GM11168 (cell line): Measurements from ENCODE around the gene STXBP3.

ENCODE experiments used
- in situ Hi-C: fragments of 300-500 bp; cut with MboI; formaldehyde crosslinking; loops from one replicate; pipeline ENCODE4 v1.12.0; 2022; ENCODE audit warnings: low sequenced_read_pairs; ENCODE audit not compliant: unreplicated experiment

The STXBP3 gene

GRCh38 chr1:108791790-108792189 lies 45.3 kb downstream of the STXBP3 start:
- in situ Hi-C loops, result no loop called here

- in situ Hi-C loops, result no loop called here
Observed at GRCh38 chr1:108792420-108792819, 45.9 kb downstream of the STXBP3 start.

GRCh38 chr1:108799001-108799400 lies 52.5 kb downstream of the STXBP3 start:
- in situ Hi-C loops, result no loop called here

- in situ Hi-C loops, result no loop called here
Observed at GRCh38 chr1:108801101-108801500, 54.6 kb downstream of the STXBP3 start.

- in situ Hi-C loops, result no loop called here
Observed at GRCh38 chr1:108803548-108803947, 57.1 kb downstream of the STXBP3 start.

GRCh38 chr1:108808438-108808837 lies 62.0 kb downstream of the STXBP3 start:
- in situ Hi-C loops, result no loop called here

GRCh38 chr1:108811611-108812010 lies 65.1 kb downstream of the STXBP3 start:
- in situ Hi-C loops, result no loop called here

- in situ Hi-C loops, result no loop called here
Observed at GRCh38 chr1:108813326-108813725, 66.9 kb downstream of the STXBP3 start.

- in situ Hi-C loops, result no loop called here
Observed at GRCh38 chr1:108814343-108815125, 68.1 kb downstream of the STXBP3 start.

- in situ Hi-C loops, result no loop called here
Observed at GRCh38 chr1:108815566-108815965, 69.1 kb downstream of the STXBP3 start.

GRCh38 chr1:108816049-108816893 lies 69.8 kb downstream of the STXBP3 start:
- in situ Hi-C loops, result no loop called here

GRCh38 chr1:108817016-108817415 lies 70.5 kb downstream of the STXBP3 start:
- in situ Hi-C loops, result no loop called here

- in situ Hi-C loops, result no loop called here
Observed at GRCh38 chr1:108817811-108818210, 71.3 kb downstream of the STXBP3 start.

- in situ Hi-C loops, result no loop called here
Observed at GRCh38 chr1:108819878-108820277, 73.4 kb downstream of the STXBP3 start.

- in situ Hi-C loops, result no loop called here
Observed at GRCh38 chr1:108823632-108824031, 77.2 kb downstream of the STXBP3 start.

GRCh38 chr1:108824051-108824450 lies 77.6 kb downstream of the STXBP3 start:
- in situ Hi-C loops, result no loop called here

- in situ Hi-C loops, result no loop called here
Observed at GRCh38 chr1:108826081-108826635, 79.7 kb downstream of the STXBP3 start.

- in situ Hi-C loops, result no loop called here
Observed at GRCh38 chr1:108828074-108828961, 81.8 kb downstream of the STXBP3 start.

- in situ Hi-C loops, result no loop called here
Observed at GRCh38 chr1:108829498-108829916, 83.0 kb downstream of the STXBP3 start.
